Suprapubic skin (tissue), 4 donors: ENCODE data around the gene AP2B1. TPM values are rescaled to one million over a fixed set of nuclear protein-coding genes. Genes with fewer than 3 reads are reported as not detected.
A peak's percentile ranks its signal among the peaks of the same experiment; 100 is the strongest.

ENCODE experiments used
- DNase-seq, 2 donors: peaks; one replicate each; pipeline ENCODE4 v3.0.0-alpha.2; 2019; ENCODE audit warnings: low spot score in 2 of 2
- H3K27ac ChIP-seq: fragments of 200-600 bp; sonication (generic); one replicate; pipeline ENCODE4 v1.5.1; 2019
- H3K27me3 ChIP-seq: fragments of 200-600 bp; sonication (generic); one replicate; pipeline ENCODE4 v1.5.1; 2019
- H3K36me3 ChIP-seq: fragments of 200-600 bp; sonication (generic); one replicate; pipeline ENCODE4 v1.5.1; 2019
- H3K4me1 ChIP-seq: fragments of 200-600 bp; sonication (generic); one replicate; pipeline ENCODE4 v1.5.1; 2019
- H3K4me3 ChIP-seq: fragments of 200-600 bp; sonication (generic); one replicate; pipeline ENCODE4 v1.5.1; 2019; ENCODE audit warnings: mild to moderate bottlenecking
- H3K9me3 ChIP-seq: fragments of 200-600 bp; sonication (generic); one replicate; pipeline ENCODE4 v1.5.1; 2019
- EP300 ChIP-seq: sonication (generic); formaldehyde crosslinking; IDR thresholded peaks from one replicate; pipeline ENCODE4 v1.6.1; 2017; ENCODE audit warnings: antibody characterized with exemption
- POLR2A ChIP-seq, 2 donors: fragments of 450-650 bp; IDR thresholded peaks; one replicate each; pipeline ENCODE4 v1.6.1; 2017; ENCODE audit warnings: antibody characterized with exemption in 2 of 2, mild to moderate bottlenecking in 2 of 2, moderate library complexity in 2 of 2
- POLR2AphosphoS5 ChIP-seq, 3 donors: sonication (generic); formaldehyde crosslinking; IDR thresholded peaks; one replicate each; pipeline ENCODE4 v1.6.1; 2017; ENCODE audit warnings: antibody characterized with exemption in 3 of 3
- WGBS: methylation state at CpG from one replicate; pipeline ENCODE4 v1.1.5; 2018; 5-methylcytosine and 5-hydroxymethylcytosine counted together
- total RNA-seq, 4 donors: library from RNA; depleted of rRNA; stranded (reverse); fragments of >200 nt; gene quantifications; one replicate each; pipeline ENCODE4 v1.1.0, GENCODE V29; 2016
- TF ChIP-seq, protein P1 (sequence below), 2 donors: fragments of 200-600 bp in 1 of 2; fragments of 450-650 bp in 1 of 2; sonication (generic) in 1 of 2; IDR thresholded peaks; one replicate each; pipeline ENCODE4 v1.5.1; 2016 to 2019; ENCODE audit warnings: antibody characterized with exemption in 2 of 2, mild to moderate bottlenecking in 1 of 2, moderate library complexity in 1 of 2

The AP2B1 gene
- total RNA-seq, 4 donors from 2014 or later = 41.3 to 50.0 (median 45.3) TPM

DNA sequence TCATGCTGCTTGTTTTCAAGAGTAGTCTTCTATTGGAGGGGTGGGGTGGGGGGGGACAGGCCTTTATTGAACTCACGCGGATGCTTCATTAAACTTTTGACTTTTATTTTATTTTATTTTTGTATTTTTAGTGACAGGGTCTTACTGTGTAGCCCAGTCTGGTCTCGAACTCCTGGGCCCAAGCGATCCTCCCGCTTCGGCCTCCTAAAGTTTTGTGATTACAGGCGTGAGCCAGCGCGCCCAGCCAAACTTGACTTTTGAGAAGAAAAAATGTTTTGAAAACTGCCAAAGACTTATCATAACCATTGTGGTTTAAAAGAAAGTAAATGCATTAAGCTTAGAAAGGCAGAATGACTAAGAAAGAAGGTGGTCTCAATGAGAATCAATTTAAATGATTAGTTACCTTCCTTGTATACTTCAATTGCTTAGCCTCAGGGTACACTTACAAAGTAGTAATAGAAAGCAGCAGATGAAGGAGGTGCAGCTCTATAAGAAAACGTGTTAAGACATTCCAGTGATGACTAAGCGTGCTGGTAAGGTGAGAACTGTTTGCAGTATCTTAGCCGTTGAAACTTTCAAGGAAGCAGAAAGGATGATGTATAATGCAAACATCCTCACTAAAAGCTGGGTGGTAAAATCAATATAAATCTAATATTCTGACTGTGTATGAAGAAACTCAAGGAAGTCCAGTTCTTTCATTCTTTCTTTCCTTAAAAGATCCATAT lies 1.2 kb downstream of the AP2B1 start:
- no peaks in the 10 kb centered on the region for H3K9me3 ChIP-seq
- H3K36me3 ChIP-seq = no peaks in the 10 kb centered on the region
- 51% methylated on average over 12 of the region's 12 CpGs for WGBS
- H3K27me3 ChIP-seq = no peaks in the 10 kb centered on the region
- TF ChIP-seq, protein P1, sequence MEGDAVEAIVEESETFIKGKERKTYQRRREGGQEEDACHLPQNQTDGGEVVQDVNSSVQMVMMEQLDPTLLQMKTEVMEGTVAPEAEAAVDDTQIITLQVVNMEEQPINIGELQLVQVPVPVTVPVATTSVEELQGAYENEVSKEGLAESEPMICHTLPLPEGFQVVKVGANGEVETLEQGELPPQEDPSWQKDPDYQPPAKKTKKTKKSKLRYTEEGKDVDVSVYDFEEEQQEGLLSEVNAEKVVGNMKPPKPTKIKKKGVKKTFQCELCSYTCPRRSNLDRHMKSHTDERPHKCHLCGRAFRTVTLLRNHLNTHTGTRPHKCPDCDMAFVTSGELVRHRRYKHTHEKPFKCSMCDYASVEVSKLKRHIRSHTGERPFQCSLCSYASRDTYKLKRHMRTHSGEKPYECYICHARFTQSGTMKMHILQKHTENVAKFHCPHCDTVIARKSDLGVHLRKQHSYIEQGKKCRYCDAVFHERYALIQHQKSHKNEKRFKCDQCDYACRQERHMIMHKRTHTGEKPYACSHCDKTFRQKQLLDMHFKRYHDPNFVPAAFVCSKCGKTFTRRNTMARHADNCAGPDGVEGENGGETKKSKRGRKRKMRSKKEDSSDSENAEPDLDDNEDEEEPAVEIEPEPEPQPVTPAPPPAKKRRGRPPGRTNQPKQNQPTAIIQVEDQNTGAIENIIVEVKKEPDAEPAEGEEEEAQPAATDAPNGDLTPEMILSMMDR (IDR thresholded peaks at IDR 0.05) = no peak
- TF ChIP-seq POLR2A (IDR thresholded peaks at IDR 0.05) = no peak
- no peak for TF ChIP-seq EP300
- TF ChIP-seq POLR2AphosphoS5 (IDR thresholded peaks at IDR 0.05) = no peak
- peak overlapping the region; percentile 74 for H3K4me3 ChIP-seq
- DNase-seq = no peak
- H3K4me1 ChIP-seq = peaks cover 29% of the 10 kb centered on the region
- no peak overlapping the region for H3K27ac ChIP-seq

DNA sequence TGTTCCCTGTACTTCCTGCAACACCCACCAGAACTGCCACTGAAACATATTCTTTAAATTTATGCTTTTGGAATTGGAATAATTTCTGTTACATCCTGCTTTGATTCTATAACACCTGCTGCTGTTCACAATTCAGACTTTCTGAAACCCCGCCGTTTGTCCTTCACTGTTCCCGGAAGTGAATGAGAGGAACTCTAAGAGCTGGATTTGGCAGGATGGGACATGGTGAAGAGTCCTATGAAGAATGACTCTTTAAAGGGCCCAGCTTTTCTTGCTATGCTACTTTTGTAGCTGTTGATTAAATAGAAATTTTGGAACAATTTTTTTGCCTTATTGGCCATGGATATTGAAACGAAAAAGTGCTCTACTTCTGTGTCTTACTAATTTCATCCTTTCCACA lies 8.9 kb downstream of the AP2B1 start:
- 82% methylated on average over 4 of the region's 4 CpGs for WGBS
- Histone ChIP-seq H3K9me3 (no peaks in the 10 kb centered on the region), H3K4me3 (no peak overlapping the region), H3K4me1 (no peaks in the 10 kb centered on the region), H3K36me3 (peaks cover 52% of the 10 kb centered on the region), H3K27ac (no peak overlapping the region), H3K27me3 (no peaks in the 10 kb centered on the region)
- no peak for DNase-seq
- TF ChIP-seq POLR2AphosphoS5 (IDR thresholded peaks at IDR 0.05) (no peak), EP300 (no peak), POLR2A (IDR thresholded peaks at IDR 0.05) (no peak)
- TF ChIP-seq, protein P1 (IDR thresholded peaks at IDR 0.05) = no peak

DNA sequence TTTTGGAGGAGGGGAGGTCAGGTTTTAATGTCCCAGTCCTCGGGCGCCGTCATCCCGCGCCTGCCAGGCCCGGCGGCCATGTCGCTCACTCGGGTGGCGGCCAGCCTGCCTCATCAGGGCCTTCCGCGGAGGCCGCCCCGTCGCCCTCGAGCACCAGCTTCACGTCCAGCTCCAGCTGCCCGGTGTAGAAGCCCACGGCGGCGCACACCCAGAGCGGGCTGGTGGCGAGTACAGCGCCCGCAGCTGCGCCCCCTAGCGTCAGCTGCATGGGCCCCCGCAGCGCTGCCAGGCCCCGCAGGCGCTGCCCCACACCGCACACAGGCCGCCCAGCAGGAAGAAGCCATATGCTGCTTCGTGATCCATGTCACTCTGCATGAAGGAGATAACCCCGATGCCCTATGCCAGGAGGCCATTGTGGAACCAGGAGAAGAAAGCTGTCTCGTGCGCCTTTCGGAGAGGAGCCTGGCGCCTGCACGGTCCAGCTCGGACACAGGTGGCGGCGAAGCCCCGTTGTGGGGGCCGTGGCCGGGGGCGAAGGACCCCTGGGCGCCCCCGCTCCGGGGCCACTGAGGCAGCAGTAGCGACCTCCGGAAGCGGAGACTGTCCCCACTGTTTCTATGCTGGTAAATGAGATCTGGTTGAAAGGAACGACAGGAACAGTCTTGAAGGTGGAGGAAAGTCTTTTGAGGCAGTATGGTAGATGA lies 9.6 kb downstream of the AP2B1 start:
- Histone ChIP-seq H3K4me3 (no peak overlapping the region), H3K27me3 (no peaks in the 10 kb centered on the region), H3K9me3 (no peaks in the 10 kb centered on the region), H3K27ac (no peak overlapping the region), H3K36me3 (peaks cover 57% of the 10 kb centered on the region), H3K4me1 (no peaks in the 10 kb centered on the region)
- no peak for DNase-seq
- 88% methylated on average over 52 of the region's 54 CpGs for whole genome bisulfite sequencing
- TF ChIP-seq, protein P1 (IDR thresholded peaks at IDR 0.05) = no peak
- TF ChIP-seq POLR2AphosphoS5 (IDR thresholded peaks at IDR 0.05) = no peak

DNA sequence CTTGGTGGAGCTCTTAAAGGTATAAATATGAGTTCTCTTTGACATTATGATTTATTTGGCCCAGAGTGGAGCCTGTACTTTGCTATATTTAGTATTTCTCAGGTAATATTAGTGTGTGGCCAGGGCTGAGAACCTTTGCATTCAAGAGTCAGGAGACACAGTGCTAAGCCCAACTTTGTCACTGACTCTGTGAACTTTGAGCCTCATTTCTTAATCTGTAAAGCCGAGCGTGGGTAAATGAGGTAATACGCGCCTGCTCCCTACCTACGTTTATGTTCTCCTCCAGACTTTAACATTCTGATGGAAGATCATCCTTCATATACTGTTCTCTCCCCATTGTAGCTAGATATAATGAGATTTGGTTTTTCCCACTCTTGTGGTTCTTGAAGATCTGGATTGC lies 10.5 kb downstream of the AP2B1 start:
- Histone ChIP-seq H3K36me3 (peaks cover 62% of the 10 kb centered on the region), H3K4me3 (no peak overlapping the region), H3K4me1 (no peaks in the 10 kb centered on the region), H3K27me3 (no peaks in the 10 kb centered on the region), H3K27ac (no peak overlapping the region), H3K9me3 (no peaks in the 10 kb centered on the region)
- no peak for DNase-seq
- TF ChIP-seq POLR2AphosphoS5 (IDR thresholded peaks at IDR 0.05) (no peak), POLR2A (IDR thresholded peaks at IDR 0.05) (no peak), EP300 (no peak)
- TF ChIP-seq, protein P1 (IDR thresholded peaks at IDR 0.05) = no peak
- 72% methylated on average over 5 of the region's 5 CpGs for WGBS

DNA sequence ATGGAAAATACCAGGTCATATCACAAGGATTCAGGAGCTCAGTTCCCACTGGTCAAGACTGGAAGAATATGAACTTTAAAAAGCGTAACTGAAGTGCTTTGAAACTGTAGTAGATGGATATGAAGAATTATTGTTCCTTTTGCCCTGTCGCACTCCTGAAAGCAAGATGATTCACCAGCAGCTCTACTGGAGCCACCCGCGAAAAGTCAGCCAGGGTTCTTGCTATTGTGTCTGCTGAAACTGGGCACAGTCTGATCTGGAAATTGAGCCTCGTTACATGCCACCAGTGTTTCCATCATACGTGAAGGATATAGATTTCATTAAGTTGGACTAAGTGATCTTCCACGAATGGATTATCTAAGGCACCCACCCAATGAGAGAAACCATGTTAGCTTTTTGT lies 16.6 kb downstream of the AP2B1 start:
- H3K36me3 ChIP-seq = peaks cover 57% of the 10 kb centered on the region
- no peak overlapping the region for H3K27ac ChIP-seq
- TF ChIP-seq, protein P1 (IDR thresholded peaks at IDR 0.05) = no peak
- TF ChIP-seq POLR2A (IDR thresholded peaks at IDR 0.05) (no peak), EP300 (no peak), POLR2AphosphoS5 (IDR thresholded peaks at IDR 0.05) (no peak)
- no peaks in the 10 kb centered on the region for H3K27me3 ChIP-seq
- no peaks in the 10 kb centered on the region for H3K9me3 ChIP-seq
- no peaks in the 10 kb centered on the region for H3K4me1 ChIP-seq
- no peak overlapping the region for H3K4me3 ChIP-seq
- no peak for DNase-seq
- WGBS = 88% methylated on average over 7 of the region's 7 CpGs
